K562 (cell line): ENCODE measurements around the gene R3HDM2. TPM values are rescaled to one million over a fixed set of nuclear protein-coding genes. Genes with fewer than 3 reads are reported as not detected.

Experiments used
- ATAC-seq: fragments of 200-7000 bp; cut with Tn5 transposase; 3 replicates; pipeline ENCODE4 v1.9.1; 2020; ENCODE audit warnings: moderate library complexity
- BruUV-seq: library from RNA; stranded (reverse); fragments of 400-500 nt; replicated peaks from 2 replicates; lab custom pipeline; 2021; lab: Mats Ljungman, UMichigan
- CTCF ChIA-PET: fragments of 300-600 bp; formaldehyde crosslinking; extraction: SDS; loops from one replicate; lab custom pipeline; 2021; ENCODE audit warnings: low intra/inter-chr PET ratio; lab: Yijun Ruan, JAX
- POLR2A ChIA-PET: fragments of 300-600, 350-650 bp; sonication (Branson Sonifier 250); formaldehyde crosslinking; extraction: SDS; loops from one replicate; lab custom pipeline; 2021; ENCODE audit warnings: antibody characterized with exemption, inconsistent platforms; lab: Yijun Ruan, JAX
- DNase-seq, 4 experiments: peaks; one replicate each; pipeline versions ENCODE4 v3.0.0 to v3.0.0-alpha.2; 2011 to 2018; ENCODE audit warnings: low spot score in 3 of 4, mixed read lengths in 3 of 4; ENCODE audit errors: extremely low read depth in 1 of 4
- FAIRE-seq: peaks from 2 replicates; lab custom pipeline; 2011; peaks lifted over from hg19 to GRCh38; lab: Jason Lieb, UNC
- H2AFZ ChIP-seq: 2 replicates; pipeline ENCODE4 v1.6.0; 2011; ENCODE audit warnings: low read depth, low read length, control low read depth, inconsistent platforms
- H3K27ac ChIP-seq: fragments of 200-600 bp; 3 replicates; pipeline ENCODE4 v1.8.0; 2011; ENCODE audit warnings: low read depth, mild to moderate bottlenecking, control low read depth, inconsistent platforms, low read length, moderate library complexity, mixed read lengths; ENCODE audit errors: extremely low read depth
- H3K27me3 ChIP-seq, 2 experiments: fragments of 300-600 bp in 1 of 2; 2 replicates in 1 of 2; 3 replicates in 1 of 2; pipeline versions ENCODE4 v1.6.0 to v1.8.0; 2011; ENCODE audit warnings: inconsistent platforms in 2 of 2, low read length in 2 of 2, mild to moderate bottlenecking in 1 of 2, mixed read lengths in 1 of 2, moderate library complexity in 1 of 2; ENCODE audit not compliant: control insufficient read depth in 2 of 2, insufficient read depth in 2 of 2
- H3K36me3 ChIP-seq: fragments of 300-600 bp; 3 replicates; pipeline ENCODE4 v1.8.0; 2011; ENCODE audit warnings: mild to moderate bottlenecking, low read length, inconsistent platforms; ENCODE audit not compliant: control insufficient read depth, insufficient read depth
- H3K4me1 ChIP-seq, 2 experiments: fragments of 200-600 bp in 1 of 2; replicated peaks in 1 of 2; 2 replicates in 1 of 2; 3 replicates in 1 of 2; pipeline versions ENCODE4 v1.5.1 to v1.8.0; 2011; ENCODE audit warnings: inconsistent platforms in 2 of 2, low read length in 2 of 2, mild to moderate bottlenecking in 1 of 2, mixed read lengths in 1 of 2, moderate library complexity in 1 of 2; ENCODE audit not compliant: control insufficient read depth in 2 of 2, insufficient read depth in 2 of 2
- H3K4me2 ChIP-seq: 2 replicates; pipeline ENCODE4 v1.6.1; 2011; ENCODE audit warnings: low read length, control low read depth, inconsistent platforms, mixed read lengths; ENCODE audit not compliant: insufficient read depth
- H3K4me3 ChIP-seq: fragments of 200-600 bp; sonication (generic), shearing (Covaris generic); 2 replicates; pipeline ENCODE4 v1.5.1; 2016; ENCODE audit warnings: control low read depth, inconsistent platforms
- H3K79me2 ChIP-seq: fragments of 200-600 bp; 3 replicates; pipeline ENCODE4 v1.8.0; 2011; ENCODE audit warnings: low read length, inconsistent platforms; ENCODE audit not compliant: control insufficient read depth, insufficient read depth
- H3K9ac ChIP-seq, 2 experiments: 2 replicates each; pipeline versions ENCODE4 v1.6.0 to v1.6.1; 2011; ENCODE audit warnings: low read depth in 2 of 2, low read length in 2 of 2, control low read depth in 1 of 2, inconsistent platforms in 1 of 2, mild to moderate bottlenecking in 1 of 2, mixed read lengths in 1 of 2; ENCODE audit not compliant: insufficient read depth in 1 of 2
- H3K9me1 ChIP-seq: one replicate; pipeline ENCODE4 v1.6.0; 2011; ENCODE audit warnings: inconsistent platforms, mild to moderate bottlenecking, low read length, moderate library complexity; ENCODE audit not compliant: control insufficient read depth, insufficient read depth
- H3K9me3 ChIP-seq: replicated peaks from 2 replicates; pipeline ENCODE4 v1.5.1; 2011; ENCODE audit warnings: low read depth, low read length, inconsistent platforms; ENCODE audit not compliant: control insufficient read depth, insufficient read depth
- H4K20me1 ChIP-seq: replicated peaks from 2 replicates; pipeline ENCODE4 v1.6.1; 2011; ENCODE audit warnings: low read length, inconsistent platforms, mixed read lengths; ENCODE audit not compliant: control insufficient read depth, insufficient read depth
- BCL6 ChIP-seq: fragments of 250-450 bp; sonication (Bioruptor Pico); IDR thresholded peaks from 2 replicates; pipeline ENCODE4 v1.4.0; 2020
- BRCA1 ChIP-seq, 2 experiments: fragments of 450-650 bp in 1 of 2; sonication (generic) in 1 of 2; formaldehyde crosslinking in 1 of 2; IDR thresholded peaks; 2 replicates each; pipeline versions ENCODE4 v1.5.0 to v1.6.1; 2017 to 2020; ENCODE audit warnings: mild to moderate bottlenecking in 1 of 2, missing genetic modification reagents in 1 of 2
- CBFB ChIP-seq: sonication (generic); formaldehyde crosslinking; IDR thresholded peaks from 2 replicates; pipeline ENCODE4 v1.4.0; 2020; ENCODE audit warnings: mild to moderate bottlenecking, missing genetic modification reagents
- CBX5 ChIP-seq: IDR thresholded peaks from 2 replicates; pipeline ENCODE4 v1.6.1; 2014; ENCODE audit warnings: low read depth, borderline replicate concordance
- CCNT2 ChIP-seq: IDR thresholded peaks from 2 replicates; pipeline ENCODE4 v1.6.1; 2011; ENCODE audit warnings: borderline replicate concordance, low read depth, mild to moderate bottlenecking, moderate library complexity, mixed read lengths, low read length; ENCODE audit not compliant: insufficient read length; ENCODE audit errors: extremely low read depth
- E2F5 ChIP-seq: sonication (generic); formaldehyde crosslinking; IDR thresholded peaks from 2 replicates; pipeline ENCODE4 v1.8.0; 2022; ENCODE audit warnings: mild to moderate bottlenecking, missing genetic modification reagents
- EZH2 ChIP-seq: IDR thresholded peaks from 2 replicates; pipeline ENCODE4 v1.6.1; 2012; ENCODE audit warnings: low read depth, mild to moderate bottlenecking, inconsistent platforms, low read length, borderline replicate concordance
- JUN ChIP-seq, 2 experiments: sonication (generic) in 1 of 2; formaldehyde crosslinking in 1 of 2; IDR thresholded peaks; 2 replicates each; pipeline versions ENCODE4 v1.6.1 to v1.8.0; 2012 to 2022; ENCODE audit warnings: borderline replicate concordance in 2 of 2, mild to moderate bottlenecking in 2 of 2, improper control_type of control experiment in 1 of 2, low read depth in 1 of 2, low read length in 1 of 2, missing genetic modification reagents in 1 of 2
- L3MBTL2 ChIP-seq: fragments of 450-650 bp; IDR thresholded peaks from 2 replicates; pipeline ENCODE4 v1.6.1; 2016; ENCODE audit warnings: mild to moderate bottlenecking, moderate library complexity
- MAFK ChIP-seq: IDR thresholded peaks from 2 replicates; pipeline ENCODE4 v1.6.1; 2011; ENCODE audit warnings: low read length, improper control_type of control experiment
- MXI1 ChIP-seq: IDR thresholded peaks from 2 replicates; pipeline ENCODE4 v1.6.1; 2011; ENCODE audit warnings: low read depth, mild to moderate bottlenecking, improper control_type of control experiment, low read length
- PHB2 ChIP-seq: fragments of 450-650 bp; IDR thresholded peaks from 2 replicates; pipeline ENCODE4 v1.6.1; 2017; ENCODE audit warnings: low read depth
- SP2 ChIP-seq: IDR thresholded peaks from 2 replicates; pipeline ENCODE4 v1.6.1; 2011; ENCODE audit warnings: mild to moderate bottlenecking, low read depth, low read length, moderate library complexity; ENCODE audit not compliant: poor library complexity, severe bottlenecking; ENCODE audit errors: extremely low read depth
- TCFL5 ChIP-seq: fragments of 250-450 bp; sonication (Bioruptor Pico); conservative IDR thresholded peaks from 2 replicates; pipeline ENCODE4 v1.6.1; 2021; ENCODE audit warnings: mild to moderate bottlenecking, moderate library complexity, matching md5 sums
- ZFPM2 ChIP-seq: fragments of 250-450 bp; sonication (Bioruptor Pico); IDR thresholded peaks from 2 replicates; pipeline ENCODE4 v1.5.1; 2022; ENCODE audit warnings: mild to moderate bottlenecking
- ZNF282 ChIP-seq: sonication (generic); formaldehyde crosslinking; IDR thresholded peaks from 2 replicates; pipeline ENCODE4 v1.8.1; 2023; ENCODE audit warnings: missing genetic modification reagents
- ZNF696 ChIP-seq: fragments of 250-450 bp; sonication (Bioruptor Pico); conservative IDR thresholded peaks from 2 replicates; pipeline ENCODE4 v1.4.0; 2020; ENCODE audit warnings: mild to moderate bottlenecking, moderate library complexity
- ZNF699 ChIP-seq: fragments of 250-450 bp; sonication (Bioruptor Pico); IDR thresholded peaks from 2 replicates; pipeline ENCODE4 v1.8.0; 2021; ENCODE audit warnings: mild to moderate bottlenecking, moderate library complexity; ENCODE audit not compliant: insufficient replicate concordance
- WGBS: fragments of 100-300 bp; shearing (Covaris generic); methylation state at CpG from one replicate; pipeline ENCODE4 v1.1.6; 2016; ENCODE audit warnings: low coverage, mixed read lengths; ENCODE audit not compliant: insufficient coverage; ENCODE audit errors: missing lambda C conversion rate; 5-methylcytosine and 5-hydroxymethylcytosine counted together
- in situ Hi-C: fragments of 300-500 bp; cut with MboI; formaldehyde crosslinking; loops from 4 replicates; pipeline ENCODE4 v1.15.0; 2018; ENCODE audit warnings: inconsistent platforms, mixed read lengths
- intact Hi-C: fragments of 100-400 bp; cut with micrococcal nuclease; formaldehyde crosslinking; loops from 2 replicates; pipeline ENCODE4 v1.14.2; 2022
- polyA plus RNA-seq, 8 experiments: library from polyadenylated mRNA; depleted of rRNA in 4 of 8; stranded (reverse) in 5 of 8; unstranded in 3 of 8; fragments of >200 nt; fragmentation: Nextera tagmentation in 2 of 8; fragmentation: Illumina TruSeq in 1 of 8; extraction: Ambion mirVana in 2 of 8; extraction: Trizol in 1 of 8; gene quantifications; 2 replicates each; pipeline versions ENCODE4 v1.2.1 to v1.2.3, GENCODE V29; 2011 to 2014; ENCODE audit warnings: inconsistent platforms in 1 of 8, missing spikeins in 1 of 8
- total RNA-seq, 7 experiments: library from RNA; depleted of rRNA in 6 of 7; stranded (reverse); fragments of >200 nt in 6 of 7; fragmentation: Illumina TruSeq in 2 of 7; extraction: Trizol in 2 of 7; gene quantifications; 2 replicates each; pipeline versions ENCODE4 v1.2.1 to v1.2.3, GENCODE V29; 2011 to 2021; ENCODE audit warnings: low replicate concordance in 1 of 7
- TF ChIP-seq, protein P1 (sequence below): fragments of 450-650 bp; IDR thresholded peaks from 2 replicates; pipeline ENCODE4 v1.7.0; 2016; ENCODE audit warnings: borderline replicate concordance

Gene R3HDM2
- total and polyA plus RNA-seq, 9 of the 15 experiments (the other 6 are each of a cell fraction or from before 2014, with no cell fraction given) = 3.3 to 18.8 (median 9.0) TPM

GRCh38 chr12:57467212-57467874 lies 36.5 kb upstream of the R3HDM2 start:
- in situ Hi-C loops (no loop called here), intact Hi-C loops (no loop called here)
- POLR2A ChIA-PET = interaction anchor here (0.7 to 1.1 kb wide), 2 partner anchors 20 to 34 kb away, joined by 3 read pairs; no protein-coding TSS in a partner anchor
- H4K20me1 ChIP-seq = no peaks in the 10 kb centered on the region
- no TSS peak for BruUV-seq
- no peak overlapping the region for H3K4me3 ChIP-seq
- no peak overlapping the region for H3K27ac ChIP-seq
- no peak overlapping the region for H2AFZ ChIP-seq
- FAIRE-seq (no peak), DNase-seq (no peak), ATAC-seq (no peak)
- H3K79me2 ChIP-seq = no peaks in the 10 kb centered on the region
- no peak overlapping the region; a peak in 1 of 4 replicates for H3K9ac ChIP-seq
- peaks cover 8 to 13% of the 10 kb centered on the region in 2 experiments for H3K4me1 ChIP-seq
- CTCF ChIA-PET = no interaction called here
- 24% methylated on average over 12 of the region's 12 CpGs for WGBS
- H3K9me3 ChIP-seq = no peaks in the 10 kb centered on the region
- H3K36me3 ChIP-seq = no peaks in the 10 kb centered on the region
- no peak for TF ChIP-seq L3MBTL2
- TF ChIP-seq MAFK = no peak
- TF ChIP-seq EZH2 = no peak
- no peak for TF ChIP-seq CBFB (CRISPR knock-in tag)
- TF ChIP-seq ZNF696 (CRISPR knock-in tag) = no peak
- no peak for TF ChIP-seq PHB2
- TF ChIP-seq ZNF699 = no peak
- TF ChIP-seq, protein P1, sequence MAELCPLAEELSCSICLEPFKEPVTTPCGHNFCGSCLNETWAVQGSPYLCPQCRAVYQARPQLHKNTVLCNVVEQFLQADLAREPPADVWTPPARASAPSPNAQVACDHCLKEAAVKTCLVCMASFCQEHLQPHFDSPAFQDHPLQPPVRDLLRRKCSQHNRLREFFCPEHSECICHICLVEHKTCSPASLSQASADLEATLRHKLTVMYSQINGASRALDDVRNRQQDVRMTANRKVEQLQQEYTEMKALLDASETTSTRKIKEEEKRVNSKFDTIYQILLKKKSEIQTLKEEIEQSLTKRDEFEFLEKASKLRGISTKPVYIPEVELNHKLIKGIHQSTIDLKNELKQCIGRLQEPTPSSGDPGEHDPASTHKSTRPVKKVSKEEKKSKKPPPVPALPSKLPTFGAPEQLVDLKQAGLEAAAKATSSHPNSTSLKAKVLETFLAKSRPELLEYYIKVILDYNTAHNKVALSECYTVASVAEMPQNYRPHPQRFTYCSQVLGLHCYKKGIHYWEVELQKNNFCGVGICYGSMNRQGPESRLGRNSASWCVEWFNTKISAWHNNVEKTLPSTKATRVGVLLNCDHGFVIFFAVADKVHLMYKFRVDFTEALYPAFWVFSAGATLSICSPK = no peak
- no peak for TF ChIP-seq TCFL5
- no peak for TF ChIP-seq ZFPM2 (CRISPR knock-in tag)
- TF ChIP-seq BCL6 = no peak
- TF ChIP-seq CBX5 = no peak
- TF ChIP-seq ZNF282 (CRISPR knock-in tag) = no peak
- TF ChIP-seq BRCA1 (IDR thresholded peaks at IDR 0.05) = no peak
- no peak for TF ChIP-seq BRCA1 (CRISPR knock-in tag; IDR thresholded peaks at IDR 0.05)
- no peak for TF ChIP-seq SP2
- no peak for TF ChIP-seq CCNT2
- no peak for TF ChIP-seq MXI1
- TF ChIP-seq E2F5 = no peak
- TF ChIP-seq JUN (IDR thresholded peaks at IDR 0.05; ENCODE audit: borderline replicate concordance, low read depth, low read length) = no peak
- TF ChIP-seq JUN (CRISPR knock-in tag; IDR thresholded peaks at IDR 0.05; ENCODE audit: borderline replicate concordance) = no peak
- no peaks in the 10 kb centered on the region for H3K9me1 ChIP-seq
- peaks cover 16 to 52% of the 10 kb centered on the region in 2 experiments; a peak in 3 of 5 replicates for H3K27me3 ChIP-seq
- no peak overlapping the region for H3K4me2 ChIP-seq
